GM19238 (cell line): ENCODE measurements around the gene RASSF10.

Experiments
- DNase-seq: peaks from one replicate; pipeline ENCODE4 v3.0.0; 2011; ENCODE audit warnings: low spot score; ENCODE audit not compliant: insufficient read length

Gene RASSF10

DNA sequence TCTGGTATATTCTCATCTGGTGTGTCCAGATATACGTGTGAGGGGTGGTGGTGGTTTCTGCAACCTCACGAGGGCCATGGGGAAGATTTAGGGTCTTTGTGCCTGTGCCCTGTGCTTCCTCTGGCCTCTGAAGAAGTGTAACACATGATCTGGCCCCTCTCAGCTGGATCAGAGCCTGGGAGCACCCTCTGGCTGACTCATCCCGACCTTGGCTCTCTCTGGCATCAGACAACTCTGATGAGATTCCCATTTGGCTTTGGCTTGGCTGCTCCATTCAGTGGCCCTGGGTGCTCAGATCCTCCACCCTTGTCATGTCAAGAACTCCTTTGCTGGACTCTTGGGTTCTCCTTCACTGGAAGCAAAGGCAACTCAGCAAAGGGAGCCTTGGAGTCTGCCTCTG is 45.2 kb downstream of the RASSF10 start:
- DNase-seq, result no peak

DNA sequence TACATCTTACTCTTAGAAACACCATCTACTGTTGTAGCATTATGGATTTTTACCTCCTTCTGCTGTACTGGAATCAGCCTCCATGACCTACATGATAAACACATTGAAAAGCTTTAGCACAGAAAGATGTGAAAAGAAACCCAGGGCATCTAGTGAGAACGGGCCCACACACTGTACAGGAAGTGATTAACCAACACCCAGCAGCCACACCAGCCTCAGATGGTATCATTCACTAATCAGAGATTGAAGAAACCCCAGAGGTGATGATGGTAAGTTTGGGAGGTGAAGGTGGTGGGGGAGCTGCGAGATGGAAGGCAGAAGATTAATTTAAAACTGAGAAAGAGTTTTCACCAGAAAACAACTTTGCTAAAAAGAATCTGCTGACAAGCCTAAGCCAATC is 46.1 kb downstream of the RASSF10 start:
- DNase-seq, result no peak

DNA sequence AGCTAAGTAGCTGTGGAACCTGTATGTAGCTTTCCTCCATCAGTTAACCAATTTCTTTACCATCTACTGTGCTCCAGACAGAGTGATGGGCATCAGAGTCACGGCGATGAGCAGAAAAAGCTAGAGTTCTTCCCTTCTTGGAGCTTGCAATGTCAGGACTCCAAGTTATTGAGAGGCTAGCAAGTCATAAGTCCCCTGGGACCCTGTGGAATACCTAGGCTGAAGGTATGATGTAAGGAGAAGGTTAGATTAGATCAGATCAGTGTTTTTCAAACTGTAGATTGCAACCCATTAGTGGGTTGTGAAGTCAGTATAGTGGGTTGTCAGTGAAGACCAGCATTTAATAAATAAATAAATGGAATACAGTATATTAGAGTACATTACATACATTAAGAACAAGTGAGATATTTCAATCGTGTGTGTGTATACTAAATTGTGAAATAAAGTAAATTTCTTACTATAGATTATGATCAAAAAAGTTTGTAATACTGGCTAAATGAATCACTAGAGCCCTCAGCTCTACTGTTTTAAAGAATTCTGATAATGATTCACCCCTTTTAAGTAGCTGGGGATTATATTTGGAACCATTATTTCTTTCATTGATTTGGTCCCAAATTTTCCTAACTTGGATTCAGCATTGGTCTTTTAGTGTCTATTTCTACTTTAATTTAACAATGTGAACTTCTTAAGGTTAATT is 52.3 kb downstream of the RASSF10 start:
- DNase-seq, result no peak
